AG09309 (cell line): Measurements from ENCODE around the gene MYL5.
"Not testable (repeated sequence)": the region's sequence is repeated elsewhere in the genome, so short reads cannot be mapped to it uniquely, and the experiment has no call there.

Experiments used
- DNase-seq: peaks from one replicate; pipeline ENCODE4 v3.0.0-alpha.2; 2010; ENCODE audit warnings: low read depth
- H3K4me3 ChIP-seq: 2 replicates; pipeline ENCODE4 v1.5.1; 2011; ENCODE audit warnings: mild to moderate bottlenecking, low read depth, low read length, moderate library complexity; ENCODE audit not compliant: control insufficient read depth
- TF ChIP-seq, protein P1 (sequence below): IDR thresholded peaks from 2 replicates; pipeline ENCODE4 v1.5.1; 2011; ENCODE audit warnings: mild to moderate bottlenecking, low read depth, low read length, inconsistent platforms; ENCODE audit not compliant: insufficient read depth, control insufficient read depth; ENCODE audit errors: missing control alignments

MYL5 gene

DNA sequence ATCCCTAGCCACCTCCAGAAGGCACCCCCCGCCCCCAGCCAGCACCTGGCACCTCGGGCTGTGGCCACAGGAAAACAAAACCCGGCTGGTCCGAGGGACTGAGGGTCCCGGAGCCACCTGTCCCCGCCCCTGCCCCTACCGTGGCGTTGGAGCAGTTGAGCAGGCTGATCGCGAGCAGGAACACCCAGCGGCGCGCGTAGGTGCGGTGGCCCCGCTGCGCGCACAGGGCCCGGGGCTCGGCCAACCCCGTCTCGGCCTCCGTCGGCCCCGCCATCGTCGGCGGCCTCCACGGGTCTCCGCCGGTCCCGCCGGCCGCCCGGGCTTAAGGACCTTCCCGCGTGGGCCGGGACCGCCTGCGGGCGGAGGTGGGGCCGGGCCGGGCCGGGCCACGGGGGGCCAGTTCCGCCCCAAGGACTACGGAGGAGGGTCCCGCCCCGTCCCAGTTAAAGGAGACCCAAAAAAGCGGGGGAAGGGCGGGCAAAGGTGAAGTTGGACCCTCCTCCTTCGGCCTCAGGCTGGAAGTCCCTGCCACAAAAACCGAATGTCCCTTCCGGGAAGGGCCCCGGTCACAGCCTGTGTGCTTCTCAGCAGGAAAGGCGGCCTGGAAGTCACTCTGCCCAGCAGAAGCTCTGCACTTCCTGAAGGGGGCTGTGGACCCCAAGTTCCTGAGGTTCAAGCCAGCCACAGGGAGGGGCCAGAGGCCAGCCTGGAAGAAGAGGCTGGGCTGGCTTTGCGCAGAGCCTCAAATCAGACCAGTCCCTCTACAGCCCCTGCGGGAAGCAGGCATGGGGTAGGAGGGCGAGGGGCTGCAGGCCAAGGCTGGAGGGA is 14.7 kb downstream of the MYL5 start, which contains the start of gene SLC49A3:
Gene SLC49A3, minus strand, starts transcription at position 298 of the 828 bp plus-strand sequence. Its CDS starts 24 bp downstream, at position 274.
- H3K4me3 ChIP-seq = peak within 1 kb of the TSS; percentile 40
- TF ChIP-seq, protein P1, sequence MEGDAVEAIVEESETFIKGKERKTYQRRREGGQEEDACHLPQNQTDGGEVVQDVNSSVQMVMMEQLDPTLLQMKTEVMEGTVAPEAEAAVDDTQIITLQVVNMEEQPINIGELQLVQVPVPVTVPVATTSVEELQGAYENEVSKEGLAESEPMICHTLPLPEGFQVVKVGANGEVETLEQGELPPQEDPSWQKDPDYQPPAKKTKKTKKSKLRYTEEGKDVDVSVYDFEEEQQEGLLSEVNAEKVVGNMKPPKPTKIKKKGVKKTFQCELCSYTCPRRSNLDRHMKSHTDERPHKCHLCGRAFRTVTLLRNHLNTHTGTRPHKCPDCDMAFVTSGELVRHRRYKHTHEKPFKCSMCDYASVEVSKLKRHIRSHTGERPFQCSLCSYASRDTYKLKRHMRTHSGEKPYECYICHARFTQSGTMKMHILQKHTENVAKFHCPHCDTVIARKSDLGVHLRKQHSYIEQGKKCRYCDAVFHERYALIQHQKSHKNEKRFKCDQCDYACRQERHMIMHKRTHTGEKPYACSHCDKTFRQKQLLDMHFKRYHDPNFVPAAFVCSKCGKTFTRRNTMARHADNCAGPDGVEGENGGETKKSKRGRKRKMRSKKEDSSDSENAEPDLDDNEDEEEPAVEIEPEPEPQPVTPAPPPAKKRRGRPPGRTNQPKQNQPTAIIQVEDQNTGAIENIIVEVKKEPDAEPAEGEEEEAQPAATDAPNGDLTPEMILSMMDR = no peak
- no peak for DNase-seq

DNA sequence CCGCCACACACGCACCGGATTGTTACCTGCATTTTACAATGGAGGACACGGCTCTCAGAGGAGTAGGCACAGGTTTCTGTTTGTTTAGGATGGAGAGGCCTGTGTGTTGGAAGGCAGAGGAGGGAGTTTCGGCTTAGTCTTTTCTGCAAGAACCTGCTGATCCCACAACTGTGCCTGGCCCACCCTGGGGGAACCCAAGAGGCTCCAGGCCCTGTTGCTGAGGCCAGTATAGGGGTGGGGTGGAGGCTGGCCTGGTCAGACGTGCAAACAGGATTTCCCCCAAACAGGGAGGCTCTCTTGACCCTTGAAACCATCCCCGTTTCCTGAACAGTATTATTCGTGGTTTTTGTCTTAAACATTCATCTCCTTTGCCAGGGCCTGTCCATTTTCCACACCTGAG is 15.4 kb downstream of the MYL5 start:
- peak overlapping the region; percentile 21 for H3K4me3 ChIP-seq
- no peak for DNase-seq
- TF ChIP-seq, protein P1 = no peak

DNA sequence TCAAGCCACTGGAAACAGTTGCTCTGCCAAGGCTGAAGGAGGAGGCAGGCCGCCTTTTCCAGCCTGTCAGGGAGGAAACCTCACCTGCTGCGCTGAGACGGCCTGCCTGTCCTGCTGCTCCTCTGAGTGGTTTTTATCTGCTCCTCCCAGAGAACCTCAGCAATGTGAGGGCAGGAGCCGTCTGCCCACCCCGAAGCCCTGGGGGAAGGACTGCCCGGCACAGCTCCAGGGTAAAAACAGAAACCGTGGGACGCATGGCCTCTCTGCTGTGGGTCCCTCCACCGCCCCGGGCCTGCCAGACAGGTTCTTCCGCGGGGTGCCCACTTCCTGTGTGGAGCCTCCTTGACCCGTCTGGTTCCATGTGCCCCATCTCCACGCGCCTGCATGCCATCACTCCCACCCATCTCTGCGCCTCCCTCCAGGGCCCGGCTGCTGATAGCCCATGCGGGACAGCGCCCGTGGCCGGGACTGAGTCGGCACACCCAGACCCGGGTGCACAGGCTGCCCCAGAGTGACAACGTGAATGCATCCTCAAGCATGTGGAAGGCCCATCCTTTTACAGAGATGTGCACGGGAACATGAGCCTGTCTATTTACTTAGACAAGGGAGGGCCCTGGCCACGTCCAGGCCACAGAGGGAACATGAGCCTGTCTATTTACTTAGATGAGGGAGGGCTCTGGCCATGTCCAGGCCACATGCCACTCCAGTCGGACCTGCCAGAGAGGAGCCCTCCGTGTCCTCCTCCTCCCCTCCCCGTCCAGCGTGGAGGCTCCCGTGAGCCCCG is 18.6 kb downstream of the MYL5 start:
- DNase-seq = no peak
- H3K4me3 ChIP-seq = no peak overlapping the region
- TF ChIP-seq, protein P1 = no peak

DNA sequence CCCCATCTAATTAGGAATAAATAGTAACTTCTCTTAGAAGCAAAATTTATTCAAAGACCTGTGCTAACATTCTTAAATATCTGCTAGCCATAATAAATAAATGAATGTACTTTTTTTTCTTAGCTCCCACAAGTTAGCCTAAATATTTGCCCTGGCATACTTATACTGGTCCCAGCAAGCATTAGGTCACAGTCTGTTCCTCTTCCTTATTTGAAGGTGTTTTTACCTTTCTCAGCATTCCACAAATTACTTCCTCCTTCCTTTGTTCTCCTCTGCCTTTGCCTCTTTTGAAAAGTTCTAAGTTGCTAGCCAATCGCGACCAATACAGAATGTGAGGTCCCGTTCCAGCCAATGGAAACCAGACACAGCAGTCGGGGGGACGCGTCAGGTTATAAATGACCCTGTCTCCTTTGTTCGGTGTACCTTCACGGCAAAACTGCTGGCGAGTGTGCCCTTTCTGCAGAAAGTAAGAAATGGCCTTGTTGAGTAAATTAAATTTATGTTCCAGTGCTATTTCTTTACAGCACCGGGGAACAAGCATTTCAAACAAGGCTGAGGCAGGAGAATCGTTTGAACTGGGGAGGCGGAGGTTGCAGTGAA is 20.1 kb downstream of the MYL5 start:
- H3K4me3 ChIP-seq, DNase-seq: not testable (repeated sequence)

DNA sequence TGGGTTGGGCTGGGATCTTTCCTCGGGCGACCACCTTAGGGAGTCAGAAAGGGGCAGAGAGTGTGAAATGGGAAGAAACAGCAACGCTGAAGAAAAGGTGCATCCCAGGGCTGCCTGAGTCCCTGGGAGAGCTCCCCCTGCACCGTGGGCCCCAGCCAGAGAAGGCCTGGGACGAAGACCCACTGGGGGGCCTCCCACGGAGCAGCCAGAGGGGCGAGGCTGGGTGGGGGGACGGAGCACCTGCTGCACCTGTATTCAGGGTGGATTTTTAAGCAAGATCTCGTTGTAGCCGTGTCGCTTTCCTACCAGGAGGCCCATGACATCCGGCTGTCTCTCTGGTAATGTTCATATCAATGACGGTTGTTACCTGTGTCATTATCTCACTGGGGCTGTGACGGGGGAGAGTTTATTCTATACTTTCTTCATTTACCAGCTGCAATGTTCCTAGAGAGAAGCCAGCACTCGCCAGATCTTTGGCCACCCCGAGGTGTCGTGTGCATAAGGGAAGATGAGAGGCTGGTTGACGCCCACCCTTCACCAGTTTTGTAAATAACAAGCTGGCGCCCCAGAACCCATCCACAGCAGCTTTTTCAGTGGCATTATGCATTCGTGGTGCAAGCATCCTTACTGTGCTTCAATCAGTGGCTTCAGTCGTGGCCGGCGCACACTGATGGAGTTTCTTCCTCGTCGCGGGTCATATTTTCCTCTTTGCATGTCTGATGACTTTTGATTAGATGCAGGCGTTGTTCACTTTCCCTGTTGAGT is 25.7 kb downstream of the MYL5 start:
- DNase-seq = no peak
- TF ChIP-seq, protein P1 = no peak
- no peak overlapping the region for H3K4me3 ChIP-seq

DNA sequence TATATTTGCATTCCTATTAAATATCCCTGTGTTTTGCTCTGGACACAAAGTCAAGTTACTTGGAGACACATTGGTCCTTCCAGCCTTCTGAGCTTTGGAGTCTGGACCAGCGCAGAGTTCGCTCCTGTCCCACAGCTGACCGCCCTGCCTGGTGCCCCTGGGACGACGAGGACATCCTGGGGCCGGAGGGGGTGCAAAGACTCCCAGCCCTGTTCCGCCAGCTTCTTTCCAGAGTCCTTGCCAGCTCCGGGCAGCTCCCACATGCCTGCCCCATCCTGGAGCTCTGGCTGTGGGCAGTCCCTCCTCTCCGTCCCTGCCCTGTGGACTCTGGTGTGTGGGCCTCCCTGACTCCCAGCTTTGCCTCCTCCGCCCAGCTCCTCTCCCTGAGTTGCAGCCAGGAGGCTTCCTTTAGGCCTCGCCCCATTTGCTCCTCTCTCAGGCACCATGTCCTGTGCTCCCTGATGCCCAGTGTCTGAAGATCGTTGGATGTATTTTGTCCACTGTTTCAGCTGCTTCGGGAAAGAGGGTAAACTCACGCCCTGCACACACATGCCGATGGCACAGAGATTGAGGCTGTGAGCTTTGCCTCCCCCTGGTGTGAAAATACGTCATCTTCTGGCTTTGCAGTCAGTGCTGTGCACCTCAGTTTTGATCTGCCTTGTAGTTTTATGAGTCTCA is 26.4 kb downstream of the MYL5 start:
- TF ChIP-seq, protein P1 = no peak
- no peak overlapping the region for H3K4me3 ChIP-seq
- DNase-seq = no peak
